ENCODE data around the gene ANKS1B.
A peak's percentile ranks its signal among the peaks of the same experiment; 100 is the strongest.

Gene ANKS1B

GRCh38 chr12:98894412-98895085 lies 1090.2 kb downstream of the ANKS1B start:
- H3K4me3 ChIP-seq = peak overlapping the region in 3 of 7 experiments; percentile 9 to 30 (median 15)
- H3K27ac ChIP-seq = no peak overlapping the region

DNA sequence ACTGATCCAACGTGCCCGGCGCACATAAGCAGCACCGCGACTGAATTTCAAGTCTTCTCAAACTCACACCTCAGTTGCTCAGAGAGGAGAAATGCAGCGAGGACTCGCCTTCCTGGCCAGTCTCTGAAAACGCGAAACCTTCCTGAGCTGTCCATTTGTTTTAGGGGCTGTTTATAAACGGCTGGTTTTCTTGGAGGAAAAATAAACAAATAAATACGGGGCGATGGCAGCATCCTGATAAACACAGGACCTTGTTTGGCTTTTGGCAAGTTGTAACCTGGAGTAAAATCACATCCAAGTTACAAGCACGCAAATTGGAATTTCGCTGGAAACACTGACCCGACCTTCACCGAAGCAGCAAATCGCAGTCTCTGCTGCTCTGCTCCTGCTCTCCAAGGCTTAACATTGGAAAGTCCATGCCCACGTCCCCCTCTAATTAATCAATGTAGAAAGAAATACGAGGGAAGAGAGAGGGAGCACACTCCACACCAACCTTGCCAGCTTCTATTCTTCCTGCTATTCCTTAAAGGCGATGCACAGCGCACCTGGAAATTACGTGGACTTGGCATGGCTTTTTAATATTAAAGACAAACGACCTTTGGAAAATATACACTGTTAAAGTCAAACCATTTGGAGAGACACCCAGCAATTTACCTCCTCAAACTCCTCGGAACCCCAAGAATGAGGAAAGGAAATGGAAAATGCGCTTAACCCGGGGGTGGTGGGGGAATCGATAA lies 1090.9 kb downstream of the ANKS1B start:
- Histone ChIP-seq H3K27ac (no peak overlapping the region), H3K4me3 (peak overlapping the region in 1 of 7 experiments; percentile 17)

DNA sequence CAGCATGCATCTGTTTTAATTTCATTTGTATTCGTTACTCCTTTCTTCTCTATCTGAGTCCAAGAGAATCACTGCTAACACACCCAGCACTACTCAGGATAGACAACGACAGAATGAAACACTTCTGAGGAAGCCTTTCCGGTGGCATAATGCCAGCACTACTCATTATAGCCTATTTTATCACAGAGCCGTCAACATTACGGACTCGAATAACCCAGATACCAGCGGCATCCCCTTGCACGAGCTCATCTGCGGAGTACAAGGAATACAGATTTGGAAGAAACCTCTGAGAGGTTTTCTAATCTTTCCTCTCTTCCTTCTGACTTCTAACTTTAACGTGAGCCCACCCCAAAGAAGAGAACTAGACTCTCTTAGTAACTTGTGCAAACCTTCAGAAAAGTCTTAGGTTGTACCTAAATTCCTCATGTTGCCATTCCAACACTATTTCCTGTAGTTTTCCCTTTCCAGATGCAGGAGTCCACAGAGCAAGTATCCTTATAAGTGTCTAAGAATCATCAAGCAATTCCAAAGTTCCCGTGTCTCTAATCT lies 1091.5 kb downstream of the ANKS1B start:
- no peak overlapping the region for H3K4me3 ChIP-seq

GRCh38 chr12:98885778-98886177 lies 1099.0 kb downstream of the ANKS1B start:
- no peak overlapping the region for H3K27ac ChIP-seq
- no peak overlapping the region for H3K4me3 ChIP-seq

More for the DNA sequence above, 1091.5 kb downstream of the ANKS1B start:
- H3K27ac ChIP-seq = no peak overlapping the region

DNA sequence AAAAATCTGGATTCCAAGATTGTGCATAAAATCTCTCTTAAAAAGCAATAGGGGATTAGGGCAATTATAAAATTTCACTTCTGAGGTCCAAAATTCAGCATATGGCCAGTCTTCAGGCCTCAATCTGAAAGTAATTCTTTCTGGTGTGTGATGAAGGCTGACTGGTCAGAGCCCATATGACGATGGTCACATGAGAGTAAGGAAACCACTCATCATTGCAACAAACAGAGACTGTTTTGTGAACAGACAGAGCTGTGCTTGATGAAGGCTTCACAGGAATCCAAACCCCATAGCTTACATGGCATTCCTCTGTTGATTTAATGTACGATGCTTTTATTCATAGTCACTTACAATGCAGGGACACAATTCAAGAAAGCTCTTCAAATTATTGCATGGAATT lies 1101.5 kb downstream of the ANKS1B start:
- Histone ChIP-seq H3K4me3 (no peak overlapping the region), H3K27ac (no peak overlapping the region)

DNA sequence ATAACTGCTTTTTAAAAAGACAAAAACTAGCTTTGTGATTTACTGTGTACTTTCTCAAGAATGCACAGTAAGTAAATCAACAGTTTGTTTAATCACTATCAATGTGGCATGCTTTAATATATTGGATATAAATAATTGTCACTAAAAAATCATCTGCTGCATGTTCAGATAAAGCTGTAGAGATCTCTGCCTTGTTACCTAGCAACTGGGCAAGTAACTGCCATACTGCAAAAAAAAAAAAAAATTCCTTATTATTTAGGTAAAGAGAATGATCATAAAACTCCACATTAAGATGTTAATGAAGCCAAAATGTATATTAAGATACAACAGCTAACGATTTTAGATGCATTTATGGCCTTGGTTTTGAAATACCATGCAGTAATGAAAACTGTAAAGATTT lies 1102.2 kb downstream of the ANKS1B start:
- Histone ChIP-seq H3K4me3 (no peak overlapping the region), H3K27ac (no peak overlapping the region)

DNA sequence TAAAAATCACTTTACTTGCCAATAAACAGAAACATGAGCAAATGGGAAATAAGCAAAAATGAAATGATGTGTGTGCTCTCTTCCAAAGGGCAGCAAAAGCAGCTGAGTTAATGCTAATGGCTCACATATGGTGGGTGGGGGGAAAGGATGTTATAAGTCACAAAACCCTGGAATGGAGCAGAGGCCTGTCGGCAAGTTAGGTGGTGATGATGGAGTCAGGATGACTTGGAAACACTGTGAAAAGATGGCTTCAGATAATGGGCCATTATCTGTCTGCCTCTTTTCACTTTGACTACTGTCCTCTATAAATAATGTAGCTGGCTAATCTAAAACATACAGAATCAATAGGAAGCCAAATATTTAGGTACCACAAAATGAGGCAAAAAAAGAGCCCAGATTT lies 1111.0 kb downstream of the ANKS1B start:
- H3K27ac ChIP-seq = no peak overlapping the region
- no peak overlapping the region for H3K4me3 ChIP-seq

GRCh38 chr12:98870504-98870903 lies 1114.2 kb downstream of the ANKS1B start:
- H3K4me3 ChIP-seq = no peak overlapping the region
- H3K27ac ChIP-seq = no peak overlapping the region

DNA sequence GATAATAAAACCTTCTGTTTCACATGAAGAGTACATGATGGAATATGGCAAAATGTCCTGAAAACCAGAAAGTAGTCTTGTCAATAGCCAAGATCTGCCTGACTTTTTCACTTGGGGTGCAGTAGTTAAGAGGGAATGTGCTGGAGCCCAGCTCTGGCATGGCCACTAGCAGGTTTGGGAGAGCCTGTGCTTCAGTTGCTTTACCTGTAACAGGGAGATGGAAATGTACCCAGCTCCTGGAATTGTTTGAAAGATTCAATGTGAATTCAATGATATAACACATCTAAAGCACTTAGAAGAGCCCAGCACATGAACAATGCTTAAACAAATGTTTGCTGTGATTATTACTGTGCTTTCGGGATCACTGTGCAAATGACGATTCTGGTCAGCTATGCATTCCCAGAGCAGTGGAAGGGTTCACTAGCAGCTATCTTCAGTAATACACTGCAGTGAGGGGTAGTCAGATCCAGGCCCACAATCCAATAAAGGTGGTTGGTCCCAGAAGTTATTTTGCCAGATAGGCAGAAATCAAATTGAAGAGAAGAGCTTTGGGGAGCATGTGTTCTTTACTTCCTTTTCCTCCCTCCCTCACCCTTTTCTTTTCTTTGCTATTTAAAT lies 1114.7 kb downstream of the ANKS1B start:
- Histone ChIP-seq H3K4me3 (no peak overlapping the region), H3K27ac (no peak overlapping the region)

- Histone ChIP-seq H3K27ac (no peak overlapping the region), H3K4me3 (no peak overlapping the region)
Measured at GRCh38 chr12:98868538-98868937, 1116.2 kb downstream of the ANKS1B start.

GRCh38 chr12:98868076-98868475 lies 1116.7 kb downstream of the ANKS1B start:
- Histone ChIP-seq H3K27ac (no peak overlapping the region), H3K4me3 (no peak overlapping the region)

GRCh38 chr12:98864363-98864762 lies 1120.4 kb downstream of the ANKS1B start:
- H3K27ac ChIP-seq = no peak overlapping the region
- no peak overlapping the region for H3K4me3 ChIP-seq

DNA sequence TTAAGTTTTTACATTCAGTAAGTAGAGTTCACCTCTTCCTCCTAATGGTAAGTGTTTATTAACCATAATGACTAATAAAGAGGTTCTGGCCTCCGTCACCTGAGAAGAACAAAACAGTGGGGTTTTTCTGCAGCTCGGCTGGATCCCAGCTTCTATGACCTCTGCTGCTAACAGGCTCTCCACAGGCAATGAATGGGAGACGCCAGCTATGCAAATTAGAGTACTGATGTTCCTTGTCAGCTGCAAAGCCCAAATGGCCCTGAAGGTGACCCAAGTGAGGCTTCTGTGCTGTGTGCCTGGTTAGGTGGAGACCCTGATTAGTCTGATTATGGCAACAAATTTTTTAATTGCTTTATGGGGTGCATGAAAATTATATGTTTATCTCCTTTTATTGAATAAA lies 1121.6 kb downstream of the ANKS1B start:
- H3K4me3 ChIP-seq = no peak overlapping the region
- no peak overlapping the region for H3K27ac ChIP-seq

DNA sequence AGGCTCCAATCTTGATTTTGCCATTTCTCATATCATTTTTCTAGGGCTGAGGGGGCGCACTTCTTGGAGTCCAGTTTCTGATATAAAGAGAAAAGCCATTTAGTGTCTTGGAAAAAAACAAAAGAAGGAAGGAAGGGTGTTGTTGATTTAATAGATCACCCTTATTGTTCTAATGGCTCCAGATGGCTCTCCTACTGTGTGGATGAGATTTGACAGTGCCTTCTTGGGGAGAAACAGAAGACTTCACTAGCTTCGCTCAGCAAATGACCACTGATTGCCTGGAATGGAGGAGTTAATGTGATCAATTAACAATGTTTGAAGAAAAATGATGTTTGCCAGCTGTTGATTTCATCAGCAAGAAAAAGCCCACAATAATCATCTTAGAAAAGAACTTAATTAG lies 1123.5 kb downstream of the ANKS1B start:
- no peak overlapping the region for H3K4me3 ChIP-seq
- H3K27ac ChIP-seq = no peak overlapping the region

DNA sequence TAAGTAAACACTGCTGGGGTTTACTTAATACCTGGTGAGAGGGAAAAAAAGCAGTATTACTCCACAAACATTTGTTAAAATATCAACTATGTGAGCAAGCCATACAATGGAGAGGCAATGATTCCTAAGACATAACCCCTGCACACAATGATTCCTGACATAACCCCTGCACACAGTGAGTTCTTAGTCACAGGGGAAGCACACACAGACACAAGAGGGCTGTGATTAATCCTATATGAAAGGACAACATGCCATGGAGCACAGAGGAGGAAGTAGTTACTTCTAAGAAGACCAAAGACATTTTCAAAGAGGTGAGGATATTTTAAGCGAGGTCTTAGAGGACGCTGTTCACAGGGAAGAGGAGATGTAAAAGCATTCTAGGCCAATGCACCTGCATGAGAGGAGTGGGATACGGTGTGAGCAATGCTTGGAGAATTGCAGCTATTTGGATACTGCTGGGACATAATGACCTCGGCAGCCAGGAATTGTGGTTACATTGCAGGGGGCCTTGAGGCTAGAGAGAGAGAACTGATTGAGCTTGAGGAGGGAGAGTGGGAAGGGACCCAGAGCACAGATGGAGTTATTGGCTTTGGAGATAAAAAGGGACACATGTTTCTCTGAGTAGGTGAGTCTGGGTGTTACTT lies 1127.7 kb downstream of the ANKS1B start:
- H3K4me3 ChIP-seq = no peak overlapping the region
- no peak overlapping the region for H3K27ac ChIP-seq

GRCh38 chr12:98852181-98852580 lies 1132.6 kb downstream of the ANKS1B start:
- H3K27ac ChIP-seq = no peak overlapping the region

GRCh38 chr12:98847242-98847641 lies 1137.5 kb downstream of the ANKS1B start:
- H3K4me3 ChIP-seq = no peak overlapping the region
- H3K27ac ChIP-seq = no peak overlapping the region

More at GRCh38 chr12:98852181-98852580, 1132.6 kb downstream of the ANKS1B start:
- H3K4me3 ChIP-seq = no peak overlapping the region

GRCh38 chr12:98845957-98846356 lies 1138.8 kb downstream of the ANKS1B start:
- H3K4me3 ChIP-seq = no peak overlapping the region
- no peak overlapping the region for H3K27ac ChIP-seq

- Histone ChIP-seq H3K27ac (no peak overlapping the region), H3K4me3 (no peak overlapping the region)
Measured at GRCh38 chr12:98840325-98840724, 1144.4 kb downstream of the ANKS1B start.

DNA sequence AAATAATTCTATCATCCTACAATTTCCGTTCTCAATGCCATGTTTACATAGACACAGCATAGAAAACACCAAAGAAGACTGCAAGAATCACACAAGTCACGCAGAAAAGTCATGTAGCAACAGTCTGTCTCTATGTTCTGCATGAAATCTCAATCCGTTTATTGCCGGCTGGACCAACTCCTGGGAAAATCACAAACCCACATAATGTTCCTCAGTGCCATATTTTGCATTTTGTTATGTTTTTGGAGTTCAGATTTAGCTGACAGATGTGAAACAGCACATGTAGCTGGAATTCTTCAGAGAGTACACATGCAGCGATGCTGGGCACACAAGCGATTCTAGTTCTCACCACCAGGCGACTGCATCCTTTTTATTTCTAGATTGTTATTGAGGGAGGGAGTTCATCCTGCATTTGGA lies 1146.5 kb downstream of the ANKS1B start:
- H3K27ac ChIP-seq = peak overlapping the region in 1 of 21 experiments; percentile 3
- H3K4me3 ChIP-seq = no peak overlapping the region
